HL-60/S4 (cell line): Measurements from ENCODE around the gene APOL3.
"Not testable (repeated sequence)": the region's sequence is repeated elsewhere in the genome, so short reads cannot be mapped to it uniquely, and the experiment has no call there.

Source experiments
- in situ Hi-C: fragments of 300-500 bp; cut with MboI; formaldehyde crosslinking; loops from 2 replicates; pipeline ENCODE4 v1.14.3; 2022; ENCODE audit warnings: low sequenced_read_pairs

Gene APOL3

GRCh38 chr22:36160499-36160942, at the start of gene APOL3:
Gene APOL3, minus strand, starts transcription at chr22:36160755. Its CDS starts 11,700 bp downstream, at chr22:36149055.
- in situ Hi-C loops: no loop called here

GRCh38 chr22:36210224-36210623, 49.7 kb upstream of the APOL3 start:
- in situ Hi-C loops: no loop called here

GRCh38 chr22:36209488-36209908, 48.9 kb upstream of the APOL3 start:
- in situ Hi-C loops: not testable (repeated sequence)

- in situ Hi-C loops: no loop called here
Observed at GRCh38 chr22:36208914-36209313, 48.4 kb upstream of the APOL3 start.

GRCh38 chr22:36208162-36208765, 47.7 kb upstream of the APOL3 start:
- in situ Hi-C loops: no loop called here

- in situ Hi-C loops: no loop called here
Observed at GRCh38 chr22:36206255-36206654, 45.7 kb upstream of the APOL3 start.

- in situ Hi-C loops: not testable (repeated sequence)
Observed at GRCh38 chr22:36205573-36205972, 45.0 kb upstream of the APOL3 start.

- in situ Hi-C loops: no loop called here
Observed at GRCh38 chr22:36204632-36205015, 44.1 kb upstream of the APOL3 start.

GRCh38 chr22:36204001-36204631, 43.6 kb upstream of the APOL3 start:
- in situ Hi-C loops: no loop called here

- in situ Hi-C loops: not testable (repeated sequence)
Observed at GRCh38 chr22:36203441-36203840, 42.9 kb upstream of the APOL3 start.

GRCh38 chr22:36202906-36203305, 42.4 kb upstream of the APOL3 start:
- in situ Hi-C loops: not testable (repeated sequence)

- in situ Hi-C loops: no loop called here
Observed at GRCh38 chr22:36201630-36202319, 41.2 kb upstream of the APOL3 start, which contains the start of gene APOL4. Gene APOL4, minus strand, starts transcription at chr22:36201809. Its CDS starts 75 bp downstream, at chr22:36201734.

GRCh38 chr22:36201025-36201424, 40.5 kb upstream of the APOL3 start:
- in situ Hi-C loops: not testable (repeated sequence)

- in situ Hi-C loops: loop anchor here (10.0 kb wide), 1 partner anchor 286 kb away; the partner anchor contains the start of gene TXN2
Observed at GRCh38 chr22:36199001-36199551, 38.5 kb upstream of the APOL3 start.

- in situ Hi-C loops: loop anchor here (10.0 kb wide), 1 partner anchor 286 kb away; the partner anchor contains the start of gene TXN2
Observed at GRCh38 chr22:36198536-36198935, 38.0 kb upstream of the APOL3 start.

GRCh38 chr22:36197514-36198146, 37.1 kb upstream of the APOL3 start:
- in situ Hi-C loops: loop anchor here (10.0 kb wide), 1 partner anchor 287 kb away; the partner anchor contains the start of gene TXN2

- in situ Hi-C loops: loop anchor here (10.0 kb wide), 1 partner anchor 288 kb away; the partner anchor contains the start of gene TXN2
Observed at GRCh38 chr22:36197065-36197440, 36.5 kb upstream of the APOL3 start.

GRCh38 chr22:36196254-36197064, 35.9 kb upstream of the APOL3 start:
- in situ Hi-C loops: loop anchor here (10.0 kb wide), 1 partner anchor 288 kb away; the partner anchor contains the start of gene TXN2

- in situ Hi-C loops: loop anchor here (10.0 kb wide), 1 partner anchor 290 kb away; the partner anchor contains the start of gene TXN2
Observed at GRCh38 chr22:36194971-36195370, 34.4 kb upstream of the APOL3 start.

GRCh38 chr22:36194385-36194784, 33.8 kb upstream of the APOL3 start:
- in situ Hi-C loops: loop anchor here (10.0 kb wide), 1 partner anchor 290 kb away; the partner anchor contains the start of gene TXN2
